Measurements from ENCODE around the gene UTP4. TPM values are rescaled to one million over a fixed set of nuclear protein-coding genes. Genes with fewer than 3 reads are reported as not detected.

Gene UTP4
- total and polyA plus RNA-seq, 2 donors (not counting 3 experiments of a cell fraction or from before 2014, with no cell fraction given) = 56.1 to 59.5 TPM

DNA sequence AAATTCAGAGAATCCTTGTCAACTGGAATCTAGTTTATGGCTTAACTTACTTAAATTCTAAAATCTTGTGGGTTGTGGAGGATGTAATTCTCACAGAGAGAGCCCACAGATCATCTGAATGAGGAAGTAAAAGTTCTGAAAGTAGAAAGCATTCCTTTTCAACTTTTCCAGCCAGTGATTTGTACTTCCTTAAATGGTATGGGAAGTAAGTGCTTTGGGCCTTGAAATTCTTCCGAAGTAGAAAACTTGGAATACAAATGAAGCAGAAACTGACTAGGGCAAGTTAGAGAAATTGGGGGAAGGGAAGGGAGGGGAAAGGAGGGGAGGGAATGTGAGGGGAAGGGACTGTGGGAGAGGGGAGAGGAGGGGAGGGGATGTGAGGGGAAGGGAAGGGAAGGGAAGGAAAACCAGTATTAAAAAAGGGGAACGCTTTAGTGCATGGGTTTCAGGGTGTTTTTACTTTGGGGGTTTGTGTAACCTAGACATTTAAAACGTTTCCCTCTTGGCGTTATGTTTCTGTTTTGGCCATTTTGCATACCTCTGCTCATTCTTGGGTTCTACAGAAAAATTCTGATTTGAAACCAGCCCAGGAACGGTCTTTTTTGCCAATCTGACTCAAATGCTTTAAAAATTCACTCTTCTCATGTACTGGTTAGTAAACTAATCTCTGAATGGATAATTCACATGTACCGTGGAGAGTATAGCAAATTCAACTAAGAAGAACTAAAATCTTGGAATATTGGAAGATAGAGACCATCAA is 39.1 kb downstream of the UTP4 start:
- H3K27ac ChIP-seq (ENCODE audit: insufficient read depth, low read depth, low read length) = no peak overlapping the region
- POLR2A ChIA-PET = no interaction called here

More for the DNA sequence above, 39.1 kb downstream of the UTP4 start:
- H3K4me3 ChIP-seq (replicated peaks in 1 of 3; ENCODE audit: insufficient read depth in 1 of 3, low read depth in 1 of 3, low read length in 3 of 3) = no peak overlapping the region
- H3K4me1 ChIP-seq (ENCODE audit: control insufficient read depth, extremely low read depth, insufficient read depth, low read length) = peaks cover 38% of the 10 kb centered on the region
- intact Hi-C loops (cut with micrococcal nuclease) (no loop called here), dilution Hi-C loops (cut with MboI; ENCODE audit: extremely low pct_ligation_motif_present, low sequenced_read_pairs) (no loop called here)
- no peak overlapping the region for H3K9ac ChIP-seq (replicated peaks; ENCODE audit: extremely low read depth, insufficient read depth, low read length)
- peaks cover 0 to 10% of the 10 kb centered on the region in 2 experiments for H3K36me3 ChIP-seq (ENCODE audit: control insufficient read depth in 2 of 2, extremely low read depth in 1 of 2, insufficient read depth in 2 of 2, low read length in 2 of 2)
- no peaks in the 10 kb centered on the region for H3K79me2 ChIP-seq (ENCODE audit: control insufficient read depth, insufficient read depth, low read length)
- H3K4me2 ChIP-seq (ENCODE audit: insufficient read depth, low read length) = no peak overlapping the region
- no peaks in the 10 kb centered on the region for H3K27me3 ChIP-seq (ENCODE audit: control insufficient read depth in 2 of 2, insufficient read depth in 2 of 2, low read length in 2 of 2)
- DNase-seq (ENCODE audit: low read depth, low spot score) = no peak
- TF ChIP-seq EZH2 (IDR thresholded peaks at IDR 0.05; ENCODE audit: borderline replicate concordance, low read depth, low read length, severe bottlenecking) (no peak), POLR2A (IDR thresholded peaks at IDR 0.05; ENCODE audit: low read depth, low read length) (no peak), JUN (IDR thresholded peaks at IDR 0.05; ENCODE audit: borderline replicate concordance, insufficient read depth, insufficient read length, low read depth) (no peak), POLR2AphosphoS5 (IDR thresholded peaks at IDR 0.05; ENCODE audit: insufficient read depth, low read depth, low read length) (no peak), MYC (IDR thresholded peaks at IDR 0.05; ENCODE audit: low read depth, low read length) (no peak), GATA2 (IDR thresholded peaks at IDR 0.05; ENCODE audit: insufficient read depth, insufficient read length, low read depth, low read length) (no peak), FOS (IDR thresholded peaks at IDR 0.05; ENCODE audit: borderline replicate concordance, insufficient read depth, low read length) (no peak)
- TF ChIP-seq, protein P1, sequence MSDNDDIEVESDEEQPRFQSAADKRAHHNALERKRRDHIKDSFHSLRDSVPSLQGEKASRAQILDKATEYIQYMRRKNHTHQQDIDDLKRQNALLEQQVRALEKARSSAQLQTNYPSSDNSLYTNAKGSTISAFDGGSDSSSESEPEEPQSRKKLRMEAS (IDR thresholded peaks at IDR 0.05; ENCODE audit: insufficient read depth, insufficient read length) = no peak
- TF ChIP-seq, protein P2, sequence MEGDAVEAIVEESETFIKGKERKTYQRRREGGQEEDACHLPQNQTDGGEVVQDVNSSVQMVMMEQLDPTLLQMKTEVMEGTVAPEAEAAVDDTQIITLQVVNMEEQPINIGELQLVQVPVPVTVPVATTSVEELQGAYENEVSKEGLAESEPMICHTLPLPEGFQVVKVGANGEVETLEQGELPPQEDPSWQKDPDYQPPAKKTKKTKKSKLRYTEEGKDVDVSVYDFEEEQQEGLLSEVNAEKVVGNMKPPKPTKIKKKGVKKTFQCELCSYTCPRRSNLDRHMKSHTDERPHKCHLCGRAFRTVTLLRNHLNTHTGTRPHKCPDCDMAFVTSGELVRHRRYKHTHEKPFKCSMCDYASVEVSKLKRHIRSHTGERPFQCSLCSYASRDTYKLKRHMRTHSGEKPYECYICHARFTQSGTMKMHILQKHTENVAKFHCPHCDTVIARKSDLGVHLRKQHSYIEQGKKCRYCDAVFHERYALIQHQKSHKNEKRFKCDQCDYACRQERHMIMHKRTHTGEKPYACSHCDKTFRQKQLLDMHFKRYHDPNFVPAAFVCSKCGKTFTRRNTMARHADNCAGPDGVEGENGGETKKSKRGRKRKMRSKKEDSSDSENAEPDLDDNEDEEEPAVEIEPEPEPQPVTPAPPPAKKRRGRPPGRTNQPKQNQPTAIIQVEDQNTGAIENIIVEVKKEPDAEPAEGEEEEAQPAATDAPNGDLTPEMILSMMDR (IDR thresholded peaks at IDR 0.05; ENCODE audit: extremely low read depth in 1 of 2, insufficient read depth in 1 of 2, low read depth in 1 of 2, low read length in 2 of 2) = no peak
- H2AFZ ChIP-seq (ENCODE audit: low read depth, low read length) = no peak overlapping the region
- no peaks in the 10 kb centered on the region for H4K20me1 ChIP-seq (replicated peaks; ENCODE audit: control insufficient read depth, extremely low read depth, insufficient read depth, low read length)
- no peak for FAIRE-seq
- no peaks in the 10 kb centered on the region for H3K9me3 ChIP-seq (replicated peaks; ENCODE audit: control insufficient read depth, insufficient read depth, low read length)
- CTCF ChIA-PET = interaction anchor here (1.0 kb wide), 1 partner anchor 21 kb away, joined by 3 read pairs; no protein-coding TSS in a partner anchor
- BruUV-seq (replicated peaks) = no TSS peak
- H3K9me1 ChIP-seq (replicated peaks; ENCODE audit: control insufficient read depth, extremely low read depth, insufficient read depth, low read length) = no peaks in the 10 kb centered on the region

Data from endothelial cell of umbilical vein (primary cell).